CD4-positive, alpha-beta T cell treated with Interleukin-6 at 100 ng/mL for 8 hours (primary cell): ENCODE data around the gene CD28.
"Not testable (repeated sequence)": the region's sequence is repeated elsewhere in the genome, so short reads cannot be mapped to it uniquely, and the experiment has no call there.

ENCODE experiments used
- DNase-seq: peaks from one replicate; pipeline ENCODE4 v3.0.0-alpha.2; 2020; ENCODE audit warnings: mixed read lengths, low spot score

CD28 gene

DNA sequence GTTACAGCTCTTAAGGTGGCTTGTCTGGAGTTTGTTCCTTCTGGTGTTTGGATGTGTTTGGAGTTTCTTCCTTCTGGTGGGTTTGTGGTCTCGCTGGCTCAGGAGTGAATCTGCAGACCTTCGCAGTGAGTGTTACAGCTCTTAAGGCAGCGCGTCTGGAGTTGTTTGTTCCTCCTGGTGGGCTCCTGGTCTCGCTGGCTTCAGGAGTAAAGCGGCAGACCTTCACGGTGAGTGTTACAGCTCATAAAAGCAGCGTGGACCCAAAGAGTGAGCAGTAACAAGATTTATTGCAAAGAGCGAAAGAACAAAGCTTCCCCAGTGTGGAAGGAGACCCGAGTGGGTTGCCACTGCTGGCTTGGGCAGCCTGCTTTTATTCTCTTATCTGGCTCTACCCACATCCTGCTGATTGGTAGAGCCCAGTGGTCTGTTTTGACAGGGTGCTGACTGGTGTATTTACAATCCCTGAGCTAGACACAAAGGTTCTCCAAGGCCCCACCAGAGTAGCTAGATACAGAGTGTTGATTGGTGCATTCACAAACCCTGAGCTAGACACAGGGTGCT lies 78.4 kb downstream of the CD28 start:
- DNase-seq: not testable (repeated sequence)

DNA sequence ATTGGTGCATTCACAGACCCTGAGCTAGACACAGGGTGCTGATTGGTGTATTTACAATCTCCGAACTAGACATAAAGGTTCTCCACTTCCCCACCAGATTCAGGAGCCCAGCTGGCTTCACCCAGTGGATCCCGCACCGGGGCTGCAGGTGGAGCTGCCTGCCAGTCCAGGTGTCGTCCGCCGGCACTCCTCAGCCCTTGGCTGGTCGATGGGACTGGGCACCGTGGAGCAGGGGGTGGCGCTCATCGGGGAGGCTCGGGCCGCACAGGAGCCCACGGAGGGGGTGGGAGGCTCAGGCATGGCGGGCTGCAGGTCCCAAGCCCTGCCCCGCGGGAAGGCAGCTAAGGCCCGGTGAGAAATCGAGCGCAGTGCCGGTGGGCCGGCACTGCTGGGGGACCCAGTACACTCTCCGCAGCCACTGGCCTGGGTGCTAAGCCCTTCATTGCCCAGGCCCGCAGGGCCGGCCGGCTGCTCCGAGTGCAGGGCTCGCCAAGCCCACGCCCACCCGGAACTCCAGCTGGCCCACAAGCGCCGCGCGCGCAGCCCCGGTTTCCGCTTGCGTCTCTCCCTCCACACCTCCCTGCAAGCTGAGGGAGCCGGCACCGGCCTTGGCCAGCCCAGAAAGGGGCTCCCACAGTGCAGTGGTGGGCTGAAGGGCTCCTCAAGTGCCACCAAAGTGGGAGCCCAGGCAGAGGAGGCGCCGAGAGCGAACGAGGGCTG lies 79.1 kb downstream of the CD28 start:
- not testable (repeated sequence) for DNase-seq

DNA sequence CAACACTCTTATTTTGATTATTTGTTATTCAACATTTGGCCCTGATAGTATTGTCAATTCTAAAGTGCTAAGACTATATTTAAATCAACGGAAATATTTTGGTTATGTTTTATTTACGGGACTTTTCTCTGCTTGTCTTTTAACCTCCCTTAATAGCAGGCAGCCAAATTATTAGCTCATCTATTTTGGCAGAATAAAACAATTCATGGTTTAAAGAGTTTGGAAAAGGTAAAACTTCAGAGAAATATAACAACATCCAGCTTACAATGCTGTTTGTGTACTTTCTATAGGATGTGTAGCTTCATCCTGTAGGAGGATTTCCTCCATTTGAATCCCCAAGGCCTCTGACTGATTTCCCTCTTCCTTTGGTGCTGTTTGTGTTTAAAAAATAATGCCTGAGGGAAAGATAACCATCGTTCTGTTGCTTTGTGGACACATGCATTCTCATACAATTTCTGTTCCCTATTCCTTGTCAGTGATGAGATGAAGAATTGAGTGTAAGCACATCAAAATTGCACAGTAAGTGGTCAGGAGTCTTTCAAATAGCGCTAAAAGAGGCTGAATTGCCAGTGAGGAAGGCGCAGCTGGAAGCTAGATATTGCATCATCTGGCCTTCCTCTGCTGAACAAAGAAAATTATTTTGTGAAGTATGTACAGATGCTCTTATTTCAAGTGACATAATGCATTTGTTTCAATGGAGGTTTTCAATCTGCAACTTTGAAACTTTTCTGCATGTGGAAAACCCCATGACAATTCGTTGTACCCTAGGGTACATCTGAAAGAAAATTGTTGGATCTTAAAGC lies 80.3 kb downstream of the CD28 start:
- DNase-seq: no peak

DNA sequence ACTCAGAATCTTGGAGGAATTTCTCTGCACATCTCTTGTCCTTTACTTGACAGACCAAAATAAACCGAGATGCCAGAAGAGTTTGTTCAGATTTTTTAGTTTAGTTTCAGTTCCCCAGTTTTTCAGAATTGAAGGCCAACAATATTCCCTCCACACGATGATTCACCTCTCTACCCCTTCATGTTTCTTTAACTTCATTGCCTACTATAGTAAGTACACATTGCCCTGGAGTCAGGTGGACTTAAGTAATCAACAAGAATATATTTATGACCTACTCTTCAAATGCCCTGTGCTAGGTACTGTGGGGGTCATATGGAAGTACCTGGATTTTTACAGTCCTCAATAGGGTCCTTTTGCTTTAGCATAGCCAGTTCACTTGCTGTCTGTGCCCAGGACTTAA lies 81.5 kb downstream of the CD28 start:
- DNase-seq: no peak
